Osteocyte (in vitro differentiated cells): ENCODE measurements around the gene LGR6. TPM values are rescaled to one million over a fixed set of nuclear protein-coding genes. Genes with fewer than 3 reads are reported as not detected.

Source experiments
- DNase-seq: peaks from one replicate; pipeline ENCODE4 v3.0.0; 2021; ENCODE audit warnings: mixed read lengths; ENCODE audit not compliant: unreplicated experiment; ENCODE audit errors: extremely low spot score
- H3K27ac Mint-ChIP-seq: one replicate; pipeline ENCODE4 v1.8.0; 2021; ENCODE audit warnings: mild to moderate bottlenecking, mixed read lengths; ENCODE audit not compliant: unreplicated experiment
- H3K27me3 Mint-ChIP-seq: one replicate; pipeline ENCODE4 v1.8.0; 2021; ENCODE audit warnings: mixed read lengths; ENCODE audit not compliant: unreplicated experiment
- H3K36me3 Mint-ChIP-seq: one replicate; pipeline ENCODE4 v1.8.0; 2021; ENCODE audit warnings: mixed read lengths; ENCODE audit not compliant: unreplicated experiment
- H3K4me1 Mint-ChIP-seq: one replicate; pipeline ENCODE4 v1.8.0; 2021; ENCODE audit warnings: mixed read lengths; ENCODE audit not compliant: unreplicated experiment
- H3K4me3 Mint-ChIP-seq: one replicate; pipeline ENCODE4 v1.8.0; 2021; ENCODE audit warnings: mild to moderate bottlenecking, moderate library complexity, mixed read lengths; ENCODE audit not compliant: unreplicated experiment
- H3K9me3 Mint-ChIP-seq: one replicate; pipeline ENCODE4 v1.8.0; 2021; ENCODE audit warnings: mixed read lengths; ENCODE audit not compliant: unreplicated experiment
- CTCF ChIP-seq: fragments of 200-600 bp; sonication (generic); IDR thresholded peaks from 2 replicates; pipeline ENCODE4 v1.5.0; 2021; ENCODE audit warnings: antibody characterized with exemption, mild to moderate bottlenecking, moderate library complexity
- total RNA-seq: library from RNA; stranded (reverse); gene quantifications from 2 replicates; pipeline ENCODE4 v1.2.1, GENCODE V29; 2021

LGR6 gene
- total RNA-seq, 1 donor from 2014 or later: 9.9 TPM

GRCh38 chr1:202198366-202198724, 4.7 kb downstream of the LGR6 start:
- no peak for DNase-seq
- peaks cover 18% of the 10 kb centered on the region for H3K4me1 Mint-ChIP-seq
- peaks cover 29% of the 10 kb centered on the region for H3K27me3 Mint-ChIP-seq
- H3K27ac Mint-ChIP-seq: no peak overlapping the region
- no peaks in the 10 kb centered on the region for H3K9me3 Mint-ChIP-seq
- H3K4me3 Mint-ChIP-seq: no peak overlapping the region
- no peaks in the 10 kb centered on the region for H3K36me3 Mint-ChIP-seq
- no peak for TF ChIP-seq CTCF

GRCh38 chr1:202199040-202199889, 5.7 kb downstream of the LGR6 start:
- Mint-ChIP-seq H3K4me3 (no peak overlapping the region), H3K9me3 (no peaks in the 10 kb centered on the region), H3K27ac (no peak overlapping the region), H3K27me3 (peaks cover 25% of the 10 kb centered on the region), H3K4me1 (peaks cover 15% of the 10 kb centered on the region), H3K36me3 (no peaks in the 10 kb centered on the region)
- TF ChIP-seq CTCF: no peak
- no peak for DNase-seq

- H3K27ac Mint-ChIP-seq: no peak overlapping the region
- no peaks in the 10 kb centered on the region for H3K9me3 Mint-ChIP-seq
- H3K4me1 Mint-ChIP-seq: peaks cover 13% of the 10 kb centered on the region
- no peak overlapping the region for H3K4me3 Mint-ChIP-seq
- TF ChIP-seq CTCF: no peak
- peaks cover 17% of the 10 kb centered on the region for H3K27me3 Mint-ChIP-seq
- no peak for DNase-seq
- H3K36me3 Mint-ChIP-seq: no peaks in the 10 kb centered on the region
These were observed 6.5 kb downstream of the LGR6 start for GRCh38 chr1:202200112-202200548.

GRCh38 chr1:202200669-202201068, 7.1 kb downstream of the LGR6 start:
- no peaks in the 10 kb centered on the region for H3K9me3 Mint-ChIP-seq
- no peak for DNase-seq
- H3K36me3 Mint-ChIP-seq: no peaks in the 10 kb centered on the region
- H3K4me3 Mint-ChIP-seq: no peak overlapping the region
- TF ChIP-seq CTCF: no peak
- H3K4me1 Mint-ChIP-seq: peaks cover 13% of the 10 kb centered on the region
- H3K27ac Mint-ChIP-seq: no peak overlapping the region
- peaks cover 13% of the 10 kb centered on the region for H3K27me3 Mint-ChIP-seq

- Mint-ChIP-seq H3K27ac (no peak overlapping the region), H3K4me3 (no peak overlapping the region), H3K27me3 (peaks cover 8% of the 10 kb centered on the region), H3K9me3 (no peaks in the 10 kb centered on the region), H3K4me1 (peaks cover 13% of the 10 kb centered on the region), H3K36me3 (no peaks in the 10 kb centered on the region)
- no peak for DNase-seq
- no peak for TF ChIP-seq CTCF
These were observed 7.7 kb downstream of the LGR6 start for GRCh38 chr1:202201266-202201665.
